Activated naive CD8-positive, alpha-beta T cell (primary cell): ENCODE data around the gene GPR107.

ENCODE experiments used
- H3K27ac Mint-ChIP-seq: one replicate; pipeline ENCODE4 v1.8.0; 2021; ENCODE audit warnings: mixed read lengths
- H3K27me3 Mint-ChIP-seq: one replicate; pipeline ENCODE4 v1.8.0; 2021; ENCODE audit warnings: mixed read lengths
- H3K36me3 Mint-ChIP-seq: one replicate; pipeline ENCODE4 v1.8.0; 2021; ENCODE audit warnings: mixed read lengths
- H3K4me1 Mint-ChIP-seq: one replicate; pipeline ENCODE4 v1.8.0; 2021; ENCODE audit warnings: low read depth, mixed read lengths
- H3K4me3 Mint-ChIP-seq: one replicate; pipeline ENCODE4 v1.8.0; 2021; ENCODE audit warnings: mild to moderate bottlenecking, mixed read lengths
- H3K9me3 Mint-ChIP-seq: one replicate; pipeline ENCODE4 v1.8.0; 2021; ENCODE audit warnings: low read depth, mixed read lengths

Gene GPR107

DNA sequence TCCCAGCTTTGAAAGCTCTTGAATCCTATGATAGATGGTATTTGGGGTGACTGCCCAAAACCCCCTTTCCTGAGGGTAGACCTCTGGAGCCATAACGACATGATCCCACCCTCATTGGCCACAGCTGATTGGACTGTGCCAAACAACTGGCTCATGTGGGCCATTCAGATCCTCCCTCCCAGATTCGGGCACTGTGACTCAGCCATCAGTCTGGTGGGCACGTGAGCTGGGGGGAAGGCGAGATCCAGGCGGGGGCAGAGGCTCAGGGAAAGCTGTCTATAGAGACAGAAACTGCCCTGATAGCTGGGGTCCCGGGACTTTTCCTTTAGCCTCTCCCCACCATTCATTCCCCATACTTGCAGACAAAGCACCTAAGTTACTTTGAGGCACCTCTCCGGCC lies 103.4 kb downstream of the GPR107 start:
- no peaks in the 10 kb centered on the region for H3K9me3 Mint-ChIP-seq
- no peaks in the 10 kb centered on the region for H3K27me3 Mint-ChIP-seq
- H3K27ac Mint-ChIP-seq, result no peak overlapping the region
- H3K4me1 Mint-ChIP-seq, result no peaks in the 10 kb centered on the region
- H3K36me3 Mint-ChIP-seq, result no peaks in the 10 kb centered on the region
- no peak overlapping the region for H3K4me3 Mint-ChIP-seq

DNA sequence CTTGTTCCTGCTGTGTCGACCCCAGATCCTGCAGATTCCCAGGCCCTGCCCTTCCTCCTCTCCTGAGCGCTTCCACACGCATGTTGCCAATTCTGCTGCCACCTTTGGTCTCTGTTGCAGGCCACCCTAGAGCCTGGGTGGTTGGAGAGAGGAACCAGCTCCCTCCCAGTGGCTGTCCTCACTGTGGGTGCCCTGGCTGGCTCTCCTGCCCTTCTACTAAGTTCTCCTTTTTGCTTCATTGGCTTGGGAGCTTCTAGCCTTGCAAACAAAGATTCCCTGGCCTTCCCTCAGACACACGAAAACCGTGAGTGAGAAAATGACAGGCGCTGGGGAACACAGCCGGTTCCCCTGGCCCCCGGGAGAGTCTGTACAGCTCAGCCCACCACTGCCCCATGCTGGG lies 104.3 kb downstream of the GPR107 start:
- H3K27ac Mint-ChIP-seq, result no peak overlapping the region
- no peaks in the 10 kb centered on the region for H3K9me3 Mint-ChIP-seq
- H3K36me3 Mint-ChIP-seq, result no peaks in the 10 kb centered on the region

DNA sequence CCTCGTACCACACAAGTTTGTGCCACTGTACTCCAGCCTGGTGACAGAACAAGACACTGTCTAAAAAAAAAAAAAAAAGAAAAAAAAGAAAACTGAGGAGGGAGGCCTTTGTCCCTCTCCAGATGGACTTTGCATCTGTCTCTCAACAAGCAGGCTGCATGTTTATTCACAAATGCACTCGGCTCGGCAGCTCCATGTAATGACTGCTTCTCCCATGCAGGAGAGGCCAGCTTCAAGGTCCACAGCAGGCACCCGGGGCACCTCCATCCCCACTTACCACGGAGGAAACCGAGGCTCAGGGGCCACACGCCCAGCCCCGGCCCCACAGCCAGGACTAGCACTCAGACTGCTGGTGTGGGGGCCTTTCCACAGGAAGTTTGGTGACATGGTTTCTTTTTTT lies 105.4 kb downstream of the GPR107 start:
- Mint-ChIP-seq H3K27me3 (no peaks in the 10 kb centered on the region), H3K4me3 (no peak overlapping the region), H3K4me1 (no peaks in the 10 kb centered on the region), H3K9me3 (no peaks in the 10 kb centered on the region), H3K36me3 (no peaks in the 10 kb centered on the region), H3K27ac (no peak overlapping the region)

More for the DNA sequence above, 104.3 kb downstream of the GPR107 start:
- Mint-ChIP-seq H3K4me3 (no peak overlapping the region), H3K27me3 (no peaks in the 10 kb centered on the region), H3K4me1 (no peaks in the 10 kb centered on the region)

DNA sequence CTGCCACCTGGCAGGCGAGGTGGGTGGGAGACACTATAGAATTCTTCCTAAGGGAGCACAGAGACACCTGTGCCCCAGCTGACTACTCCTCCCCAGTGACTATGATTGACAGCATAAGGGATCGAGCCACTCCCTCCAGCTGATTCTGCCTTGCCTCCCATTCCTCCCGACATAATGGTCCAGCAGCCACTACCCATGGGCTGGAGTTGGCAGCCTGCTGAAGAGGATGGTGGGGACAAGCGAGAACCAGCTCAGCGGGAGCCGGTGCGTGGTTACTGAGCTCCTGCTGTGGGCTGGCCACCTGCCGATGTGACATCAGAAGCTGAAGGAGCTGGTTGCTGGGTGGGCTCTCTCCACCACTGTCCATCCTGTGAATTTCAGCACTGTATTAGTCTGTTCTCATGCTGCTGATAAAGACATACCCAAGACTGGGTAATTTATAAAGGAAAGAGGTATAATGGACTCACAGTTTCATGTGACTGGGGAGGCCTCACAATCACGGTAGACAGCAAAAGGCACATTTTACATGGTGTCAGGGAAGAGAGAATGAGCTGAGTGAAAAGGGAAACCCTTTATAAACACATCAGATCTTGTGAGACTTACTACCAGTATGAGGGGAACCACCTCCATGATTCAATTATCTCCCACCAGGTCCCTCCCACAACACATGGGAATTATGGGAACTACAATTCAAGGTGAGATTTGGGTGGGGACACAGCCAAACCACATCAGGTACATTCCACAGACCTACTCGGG lies 106.4 kb downstream of the GPR107 start:
- Mint-ChIP-seq H3K36me3 (no peaks in the 10 kb centered on the region), H3K4me3 (no peak overlapping the region), H3K27ac (no peak overlapping the region), H3K4me1 (no peaks in the 10 kb centered on the region), H3K27me3 (no peaks in the 10 kb centered on the region), H3K9me3 (no peaks in the 10 kb centered on the region)

DNA sequence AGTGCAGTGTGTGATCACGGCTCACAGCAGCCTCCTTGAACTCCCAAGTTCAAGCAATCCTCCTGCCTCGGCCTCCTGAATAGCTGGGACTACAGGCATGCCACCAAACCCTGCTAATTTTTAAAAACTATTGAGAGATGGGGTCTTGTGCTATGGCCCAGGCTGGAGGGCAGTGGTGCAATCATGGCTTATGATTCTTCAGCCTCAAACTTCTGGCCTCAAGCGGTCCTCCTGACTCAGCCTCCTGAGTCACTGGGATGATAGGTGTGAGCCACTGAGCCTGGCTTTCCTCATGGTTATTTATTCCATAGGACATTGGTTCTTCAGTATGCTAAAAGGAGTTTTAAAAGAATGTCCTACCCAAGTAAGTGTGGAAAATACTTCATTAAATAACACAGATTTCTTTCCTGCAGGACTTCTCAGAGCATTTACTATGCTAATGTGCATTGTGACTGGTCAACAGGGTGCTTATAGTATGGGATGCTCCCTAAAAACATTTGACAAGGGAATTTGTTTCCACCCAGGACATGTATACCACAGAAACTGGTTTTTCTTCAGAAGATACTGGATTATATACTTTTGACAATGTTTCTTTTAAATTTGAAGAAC lies 107.3 kb downstream of the GPR107 start:
- Mint-ChIP-seq H3K27ac (no peak overlapping the region), H3K27me3 (no peaks in the 10 kb centered on the region), H3K9me3 (no peaks in the 10 kb centered on the region), H3K36me3 (no peaks in the 10 kb centered on the region), H3K4me3 (no peak overlapping the region), H3K4me1 (no peaks in the 10 kb centered on the region)

DNA sequence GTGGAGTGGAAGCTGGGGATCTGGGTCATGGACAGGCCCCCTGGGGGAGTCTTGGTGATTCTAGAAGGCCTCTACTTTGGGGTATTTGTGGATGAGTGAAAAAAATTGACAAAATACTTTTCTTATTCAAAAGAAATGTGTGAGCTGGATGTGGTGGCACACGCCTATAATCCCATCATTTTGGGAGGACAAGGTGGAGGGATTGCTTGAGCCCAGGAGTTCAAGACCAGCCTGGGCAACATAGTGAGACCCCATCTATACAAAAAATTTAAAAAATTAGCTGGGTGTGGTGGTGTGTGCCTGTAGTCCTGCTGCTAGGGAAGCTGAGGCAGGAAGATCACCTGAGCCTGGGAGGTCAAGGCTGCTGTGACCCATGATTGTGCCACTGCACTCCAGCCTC lies 111.9 kb downstream of the GPR107 start:
- H3K27me3 Mint-ChIP-seq, result no peaks in the 10 kb centered on the region
- no peaks in the 10 kb centered on the region for H3K36me3 Mint-ChIP-seq
- H3K9me3 Mint-ChIP-seq, result no peaks in the 10 kb centered on the region
- H3K4me3 Mint-ChIP-seq, result no peak overlapping the region
- H3K27ac Mint-ChIP-seq, result no peak overlapping the region
- H3K4me1 Mint-ChIP-seq, result peaks cover 6% of the 10 kb centered on the region

DNA sequence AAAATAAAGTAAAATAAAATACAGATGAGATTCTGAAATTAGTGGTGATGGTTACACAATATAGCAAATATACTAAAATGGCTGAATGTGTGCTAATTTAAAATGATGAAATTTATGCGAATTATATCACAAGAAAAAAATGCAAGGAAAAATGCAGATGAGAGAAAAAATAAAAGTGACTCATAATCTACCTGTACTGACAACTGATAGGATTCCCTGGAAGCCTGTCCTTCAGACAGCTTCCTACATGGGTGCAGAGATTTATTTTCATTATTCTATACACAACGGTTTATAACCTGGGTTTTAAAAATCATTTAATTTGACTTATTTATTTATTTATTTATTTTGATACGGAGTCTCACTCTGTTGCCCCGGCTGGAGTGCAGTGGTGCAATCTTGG lies 112.7 kb downstream of the GPR107 start:
- no peak overlapping the region for H3K27ac Mint-ChIP-seq
- no peaks in the 10 kb centered on the region for H3K36me3 Mint-ChIP-seq
- H3K4me1 Mint-ChIP-seq, result peaks cover 8% of the 10 kb centered on the region
- no peaks in the 10 kb centered on the region for H3K27me3 Mint-ChIP-seq
- H3K9me3 Mint-ChIP-seq, result no peaks in the 10 kb centered on the region
- no peak overlapping the region for H3K4me3 Mint-ChIP-seq

DNA sequence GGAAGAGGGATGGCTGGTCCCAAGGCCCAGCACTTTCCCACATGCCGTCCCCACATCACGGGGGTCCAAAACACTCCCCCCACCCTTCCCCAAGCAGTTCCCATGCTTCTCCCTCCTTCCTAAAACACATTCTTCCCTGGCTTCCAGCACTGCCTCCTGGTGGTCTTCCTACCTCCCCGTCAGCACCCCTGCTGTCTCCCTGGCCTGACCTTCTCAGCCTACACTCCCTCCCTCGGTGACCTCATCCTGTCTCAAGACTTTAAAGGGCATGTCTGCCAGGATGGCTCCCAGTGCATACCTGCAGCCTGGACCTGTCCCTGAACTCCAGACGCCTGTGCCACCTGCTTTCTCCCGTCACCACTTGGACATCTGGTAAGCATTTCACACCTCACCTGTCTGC lies 114.2 kb downstream of the GPR107 start:
- Mint-ChIP-seq H3K4me1 (peaks cover 8% of the 10 kb centered on the region), H3K4me3 (no peak overlapping the region), H3K27me3 (no peaks in the 10 kb centered on the region), H3K36me3 (no peaks in the 10 kb centered on the region), H3K9me3 (no peaks in the 10 kb centered on the region), H3K27ac (no peak overlapping the region)

DNA sequence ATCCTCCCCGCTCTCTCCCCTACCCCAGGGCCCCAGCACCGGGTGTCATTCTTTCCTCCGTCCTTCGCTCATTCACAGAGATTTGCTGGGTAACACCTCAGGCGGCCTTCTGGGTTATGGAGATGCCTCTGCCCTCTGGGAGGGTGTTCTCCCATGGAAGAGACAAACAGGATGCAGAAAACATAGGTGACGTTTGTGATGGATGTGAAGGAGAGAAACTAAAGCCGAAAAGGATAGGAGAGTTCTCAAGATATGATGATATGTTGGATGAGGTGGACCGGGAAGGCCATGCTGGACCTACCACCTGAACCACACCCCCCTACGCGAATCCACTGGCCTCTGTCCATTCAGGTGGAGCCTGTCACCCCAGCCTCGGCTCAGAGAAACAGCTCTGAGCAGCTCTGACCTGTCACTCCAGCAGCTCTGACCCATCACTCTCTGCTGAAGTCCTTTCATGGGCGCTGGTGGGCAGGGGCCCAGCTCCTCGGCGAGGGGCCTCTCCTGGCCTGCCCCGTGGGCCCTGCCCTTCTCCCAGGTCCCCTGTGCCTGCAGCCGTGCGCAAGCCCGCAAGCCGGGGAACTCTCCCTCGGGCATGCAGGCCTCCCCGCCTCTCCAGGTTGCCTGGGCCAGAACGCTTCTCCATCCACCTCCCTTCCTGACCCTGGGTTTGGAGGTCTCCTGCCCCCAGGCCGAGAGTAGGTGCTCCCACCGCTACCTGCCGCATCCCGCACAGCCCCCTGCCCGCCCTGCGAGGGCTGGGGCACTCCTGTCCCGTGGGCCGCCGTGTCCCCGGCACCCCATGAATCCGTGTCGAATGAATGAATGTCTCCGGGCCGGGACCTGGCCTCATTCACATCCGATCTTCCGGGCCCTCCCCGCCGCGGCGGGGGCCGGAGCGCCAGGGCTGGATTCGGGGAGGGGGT lies 117.8 kb downstream of the GPR107 start:
- no peaks in the 10 kb centered on the region for H3K36me3 Mint-ChIP-seq
- H3K27ac Mint-ChIP-seq, result peak overlapping the region; percentile 50
- peak overlapping the region; percentile 83 for H3K4me3 Mint-ChIP-seq
- H3K4me1 Mint-ChIP-seq, result peaks cover 9% of the 10 kb centered on the region
- H3K27me3 Mint-ChIP-seq, result no peaks in the 10 kb centered on the region
- no peaks in the 10 kb centered on the region for H3K9me3 Mint-ChIP-seq

DNA sequence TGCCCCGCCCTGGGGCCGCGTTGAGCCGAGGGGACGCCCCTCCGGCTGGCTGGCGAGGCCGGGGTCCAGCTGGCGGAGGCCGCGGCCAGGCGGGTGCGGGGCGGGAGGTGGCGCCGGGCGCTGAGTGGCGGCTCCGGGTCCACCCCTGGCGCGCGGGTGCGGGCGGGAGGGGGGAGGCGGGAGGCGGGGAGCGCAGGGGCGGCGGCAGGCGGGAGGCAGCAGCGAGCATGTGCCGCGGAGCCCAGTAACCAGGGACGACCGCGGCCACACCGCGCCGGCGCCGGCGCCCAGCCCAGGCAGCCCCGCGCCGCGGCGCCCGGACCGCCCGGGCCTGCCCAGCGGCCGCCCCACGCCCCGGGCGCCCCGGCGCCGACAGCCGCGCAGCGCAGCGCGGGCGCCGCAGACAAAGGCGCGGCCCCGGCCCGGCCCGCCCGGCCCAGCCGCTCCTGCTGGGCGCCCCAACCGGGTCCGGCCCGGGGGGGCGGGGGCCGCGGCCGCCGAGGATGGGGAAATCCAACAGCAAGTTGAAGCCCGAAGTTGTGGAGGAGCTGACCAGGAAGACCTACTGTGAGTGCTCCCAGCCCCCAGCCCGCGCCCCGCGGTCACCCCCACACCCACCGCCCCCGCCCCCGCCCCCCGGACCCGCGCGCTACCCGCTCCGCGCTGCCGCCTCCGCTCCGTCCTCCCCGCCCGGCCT lies 118.6 kb downstream of the GPR107 start, which contains the start of gene NCS1:
NCS1 (plus strand) TSS at position 244 of the 697 bp plus-strand sequence; CDS start at position 504, 260 bp downstream.
- H3K27ac Mint-ChIP-seq, result peak within 1 kb of the TSS; percentile 50
- H3K27me3 Mint-ChIP-seq, result no peaks in the 10 kb centered on the region
- peak within 1 kb of the TSS; percentile 83 for H3K4me3 Mint-ChIP-seq
- peaks cover 6% of the 10 kb centered on the region for H3K4me1 Mint-ChIP-seq
- no peaks in the 10 kb centered on the region for H3K9me3 Mint-ChIP-seq
- no peaks in the 10 kb centered on the region for H3K36me3 Mint-ChIP-seq

DNA sequence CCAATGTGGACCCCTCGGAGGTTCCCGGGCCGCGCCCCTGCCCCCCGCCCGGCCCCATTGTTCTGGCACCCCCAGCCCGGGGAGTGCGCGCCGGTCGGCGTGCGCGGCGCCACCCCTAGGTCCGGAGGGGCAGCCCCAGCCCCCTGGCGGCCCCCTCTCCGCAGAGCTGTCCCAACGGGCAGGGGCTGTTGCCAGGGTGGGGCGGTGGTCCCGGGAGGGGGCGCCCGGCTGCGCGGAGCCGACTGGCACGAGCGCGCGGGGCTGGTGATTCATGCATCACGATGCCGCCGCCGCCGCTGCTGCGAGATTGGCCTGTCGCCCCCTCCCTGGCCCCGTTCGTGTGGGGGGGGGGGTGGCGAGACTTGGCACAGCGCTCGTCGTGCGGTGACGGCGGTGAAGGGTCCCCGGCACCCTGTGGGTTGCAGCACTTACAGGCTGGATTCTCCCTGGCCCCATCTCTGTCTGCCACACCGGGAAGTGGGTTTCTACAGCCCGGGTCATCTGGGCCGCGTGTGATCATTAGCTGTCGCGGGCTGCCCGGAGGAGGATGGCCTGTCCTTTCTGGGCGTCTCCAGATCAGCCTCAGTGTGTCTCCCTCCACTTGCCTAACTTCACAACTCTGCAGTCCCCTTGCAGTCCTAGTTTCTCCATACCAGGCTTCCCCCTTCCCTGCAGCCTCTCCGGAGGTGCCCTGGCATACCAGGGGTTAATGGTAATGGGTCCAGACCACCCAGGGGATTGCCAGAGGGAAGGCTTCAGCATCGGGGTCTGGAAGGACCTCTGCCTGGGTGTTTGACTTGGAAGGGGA lies 119.4 kb downstream of the GPR107 start:
- H3K27ac Mint-ChIP-seq, result no peak overlapping the region
- H3K9me3 Mint-ChIP-seq, result no peaks in the 10 kb centered on the region
- peaks cover 6% of the 10 kb centered on the region for H3K4me1 Mint-ChIP-seq
- H3K27me3 Mint-ChIP-seq, result no peaks in the 10 kb centered on the region
- no peaks in the 10 kb centered on the region for H3K36me3 Mint-ChIP-seq
- H3K4me3 Mint-ChIP-seq, result peak overlapping the region; percentile 83

DNA sequence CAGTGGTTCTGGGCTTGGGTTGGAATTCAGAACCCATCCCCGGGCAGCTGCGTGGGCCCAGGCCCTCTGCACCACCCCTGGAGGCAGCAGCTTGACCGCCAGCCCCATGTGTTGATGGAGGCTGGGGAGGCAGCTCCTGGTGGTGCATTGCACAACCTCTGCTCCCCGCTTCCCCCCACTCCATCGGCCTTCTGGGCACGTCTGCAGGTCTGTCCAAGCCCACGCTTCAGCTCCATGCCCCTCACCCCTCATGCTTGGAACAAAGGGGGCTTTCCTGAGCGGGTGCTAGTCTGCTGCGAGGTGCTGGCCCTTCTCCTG lies 119.9 kb downstream of the GPR107 start:
- H3K9me3 Mint-ChIP-seq, result no peaks in the 10 kb centered on the region
- H3K4me1 Mint-ChIP-seq, result peaks cover 6% of the 10 kb centered on the region
- no peaks in the 10 kb centered on the region for H3K36me3 Mint-ChIP-seq
- no peaks in the 10 kb centered on the region for H3K27me3 Mint-ChIP-seq
- H3K27ac Mint-ChIP-seq, result no peak overlapping the region
- peak overlapping the region; percentile 83 for H3K4me3 Mint-ChIP-seq

DNA sequence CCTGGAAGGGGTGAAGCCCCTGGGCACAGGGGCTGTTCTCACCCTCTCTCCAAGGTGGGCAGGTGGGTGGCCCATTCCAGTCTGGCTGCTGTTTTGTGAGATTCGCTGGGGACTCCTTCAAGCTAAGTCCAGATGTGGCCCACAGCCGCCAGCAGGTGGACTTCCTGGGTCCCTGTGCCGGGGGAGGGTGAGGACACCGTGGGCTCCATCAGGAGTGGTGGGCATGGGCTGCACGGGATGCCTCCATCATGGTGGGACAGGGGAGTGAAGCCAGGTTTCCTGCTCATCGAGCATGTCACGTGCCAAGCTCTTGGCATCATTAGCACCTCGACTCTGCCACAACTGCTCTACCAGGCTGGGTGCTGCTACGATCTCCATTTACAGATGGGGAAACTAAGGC lies 120.3 kb downstream of the GPR107 start:
- Mint-ChIP-seq H3K4me1 (peaks cover 6% of the 10 kb centered on the region), H3K27me3 (no peaks in the 10 kb centered on the region), H3K4me3 (peak overlapping the region; percentile 83), H3K9me3 (no peaks in the 10 kb centered on the region), H3K36me3 (no peaks in the 10 kb centered on the region), H3K27ac (no peak overlapping the region)

DNA sequence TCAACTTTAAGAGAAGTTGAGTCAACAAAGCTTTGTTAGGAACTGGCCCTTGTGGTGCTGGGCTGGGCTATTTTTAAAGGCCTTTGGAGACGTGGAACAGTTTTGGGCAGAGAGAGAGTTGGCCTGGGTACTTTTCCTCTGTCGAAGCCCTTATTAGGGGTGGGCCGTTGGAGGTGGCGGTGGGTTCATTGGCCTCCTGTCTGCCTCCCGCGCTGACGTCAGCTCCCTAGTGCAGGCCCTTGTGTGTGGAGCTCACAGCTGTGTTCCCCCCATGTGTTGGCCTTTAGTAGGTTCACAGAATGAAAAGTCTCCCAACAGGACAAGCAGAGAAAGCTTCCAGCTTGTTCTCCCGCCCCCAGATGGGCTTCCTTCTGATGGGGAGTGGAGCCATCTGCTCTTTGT lies 121.2 kb downstream of the GPR107 start:
- no peaks in the 10 kb centered on the region for H3K9me3 Mint-ChIP-seq
- H3K27ac Mint-ChIP-seq, result no peak overlapping the region
- peaks cover 4% of the 10 kb centered on the region for H3K4me1 Mint-ChIP-seq
- peak overlapping the region; percentile 59 for H3K4me3 Mint-ChIP-seq
- no peaks in the 10 kb centered on the region for H3K27me3 Mint-ChIP-seq
- H3K36me3 Mint-ChIP-seq, result no peaks in the 10 kb centered on the region
